Transverse colon (tissue), 3 donors: ENCODE measurements around the gene BMPR1B.

Experiments used
- EP300 ChIP-seq: sonication (generic); formaldehyde crosslinking; IDR thresholded peaks from one replicate; pipeline ENCODE4 v1.6.1; 2017; ENCODE audit warnings: antibody characterized with exemption, low read depth
- TF ChIP-seq, protein P1 (sequence below), 5 experiments: fragments of 200-600 bp in 3 of 5; fragments of 450-650 bp in 2 of 5; sonication (generic) in 3 of 5; IDR thresholded peaks; 1 replicate in 2 of 5; 2 replicates in 3 of 5; pipeline ENCODE4 v1.5.1; 2016 to 2017; ENCODE audit warnings: antibody characterized with exemption in 5 of 5, inconsistent platforms in 3 of 5, mild to moderate bottlenecking in 2 of 5, moderate library complexity in 1 of 5

DNA sequence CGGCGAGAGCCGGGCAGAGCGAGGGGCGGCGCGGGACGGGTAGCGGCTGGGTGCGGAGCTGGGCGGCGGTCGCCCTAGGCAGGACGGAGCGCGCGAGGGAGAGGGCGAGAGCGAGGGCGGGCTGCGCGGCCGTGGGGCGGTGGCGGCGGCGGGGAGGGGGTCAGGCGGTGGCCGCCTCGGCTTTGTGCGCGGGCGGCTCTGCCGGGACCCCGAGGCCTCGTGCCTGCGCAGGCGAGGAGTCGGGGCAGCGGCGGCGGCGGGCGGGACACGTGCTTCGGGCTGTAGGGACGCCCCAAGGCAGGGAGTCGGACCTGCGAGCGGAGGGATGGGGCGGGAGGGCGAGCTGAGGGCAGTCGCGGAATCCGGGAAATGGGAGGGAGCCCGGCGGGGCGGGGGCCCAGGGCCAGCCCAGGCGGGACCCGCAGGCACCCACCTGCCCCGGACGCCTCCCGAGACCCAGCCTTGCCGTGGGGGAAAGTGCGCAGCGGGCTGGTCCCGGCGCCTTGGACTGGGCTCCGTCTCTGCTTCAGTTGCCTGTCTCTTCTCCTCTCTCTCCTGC lies 465 bp downstream of the BMPR1B start:
- TF ChIP-seq, protein P1, sequence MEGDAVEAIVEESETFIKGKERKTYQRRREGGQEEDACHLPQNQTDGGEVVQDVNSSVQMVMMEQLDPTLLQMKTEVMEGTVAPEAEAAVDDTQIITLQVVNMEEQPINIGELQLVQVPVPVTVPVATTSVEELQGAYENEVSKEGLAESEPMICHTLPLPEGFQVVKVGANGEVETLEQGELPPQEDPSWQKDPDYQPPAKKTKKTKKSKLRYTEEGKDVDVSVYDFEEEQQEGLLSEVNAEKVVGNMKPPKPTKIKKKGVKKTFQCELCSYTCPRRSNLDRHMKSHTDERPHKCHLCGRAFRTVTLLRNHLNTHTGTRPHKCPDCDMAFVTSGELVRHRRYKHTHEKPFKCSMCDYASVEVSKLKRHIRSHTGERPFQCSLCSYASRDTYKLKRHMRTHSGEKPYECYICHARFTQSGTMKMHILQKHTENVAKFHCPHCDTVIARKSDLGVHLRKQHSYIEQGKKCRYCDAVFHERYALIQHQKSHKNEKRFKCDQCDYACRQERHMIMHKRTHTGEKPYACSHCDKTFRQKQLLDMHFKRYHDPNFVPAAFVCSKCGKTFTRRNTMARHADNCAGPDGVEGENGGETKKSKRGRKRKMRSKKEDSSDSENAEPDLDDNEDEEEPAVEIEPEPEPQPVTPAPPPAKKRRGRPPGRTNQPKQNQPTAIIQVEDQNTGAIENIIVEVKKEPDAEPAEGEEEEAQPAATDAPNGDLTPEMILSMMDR (IDR thresholded peaks at IDR 0.05) = no peak
- TF ChIP-seq EP300 = no peak
